Brain microvascular endothelial cell (primary cell): ENCODE results near the gene HS2ST1.
"Not testable (repeated sequence)": the region's sequence is repeated elsewhere in the genome, so short reads cannot be mapped to it uniquely, and the experiment has no call there.

Source experiments
- DNase-seq: peaks from one replicate; pipeline ENCODE4 v3.0.0-alpha.2; 2020
- H3K27ac ChIP-seq: fragments of 250-450 bp; sonication (Bioruptor Pico); 2 replicates; pipeline ENCODE4 v1.5.1; 2020; ENCODE audit warnings: mild to moderate bottlenecking, moderate library complexity
- H3K27me3 ChIP-seq: fragments of 250-450 bp; sonication (Bioruptor Pico); replicated peaks from 2 replicates; pipeline ENCODE4 v1.5.1; 2020; ENCODE audit warnings: mild to moderate bottlenecking
- H3K36me3 ChIP-seq: fragments of 250-450 bp; sonication (Bioruptor Pico); replicated peaks from 2 replicates; pipeline ENCODE4 v1.5.1; 2020; ENCODE audit warnings: mild to moderate bottlenecking
- H3K4me3 ChIP-seq: 2 replicates; pipeline ENCODE4 v1.5.1; 2011; ENCODE audit warnings: low read depth, mild to moderate bottlenecking, control low read depth, low read length, moderate library complexity
- CTCF ChIP-seq: IDR thresholded peaks from 2 replicates; pipeline ENCODE4 v1.5.1; 2011; ENCODE audit warnings: low read depth, mild to moderate bottlenecking, moderate library complexity, low read length, control low read depth, inconsistent platforms; ENCODE audit errors: missing control alignments
- in situ Hi-C: cut with HindIII; loops from 2 replicates; pipeline ENCODE4 v1.10.0; 2017; ENCODE audit warnings: low sequenced_read_pairs, low pct_ligation_motif_present

HS2ST1 gene

GRCh38 chr1:86872086-86872485, 42.3 kb upstream of the HS2ST1 start:
- in situ Hi-C loops = no loop called here
- TF ChIP-seq CTCF = no peak
- no peak overlapping the region for H3K4me3 ChIP-seq
- no peaks in the 10 kb centered on the region for H3K36me3 ChIP-seq
- no peak overlapping the region for H3K27ac ChIP-seq
- DNase-seq = peak; percentile 9
- H3K27me3 ChIP-seq = no peaks in the 10 kb centered on the region

- no peaks in the 10 kb centered on the region for H3K27me3 ChIP-seq
- H3K4me3 ChIP-seq = no peak overlapping the region
- no peaks in the 10 kb centered on the region for H3K36me3 ChIP-seq
- no peak for DNase-seq
- no peak for TF ChIP-seq CTCF
- in situ Hi-C loops = no loop called here
- H3K27ac ChIP-seq = no peak overlapping the region
Measured at GRCh38 chr1:86875722-86876121, 38.7 kb upstream of the HS2ST1 start.

- in situ Hi-C loops = no loop called here
- TF ChIP-seq CTCF = no peak
- Histone ChIP-seq H3K36me3 (no peaks in the 10 kb centered on the region), H3K27me3 (no peaks in the 10 kb centered on the region), H3K4me3 (no peak overlapping the region), H3K27ac (no peak overlapping the region)
- DNase-seq = no peak
Measured at GRCh38 chr1:86887479-86888162, 26.8 kb upstream of the HS2ST1 start.

GRCh38 chr1:86888327-86888726, 26.1 kb upstream of the HS2ST1 start:
- in situ Hi-C loops = no loop called here
- H3K36me3 ChIP-seq = no peaks in the 10 kb centered on the region
- TF ChIP-seq CTCF = no peak
- H3K27ac ChIP-seq = no peak overlapping the region
- no peaks in the 10 kb centered on the region for H3K27me3 ChIP-seq
- DNase-seq = no peak
- no peak overlapping the region for H3K4me3 ChIP-seq

- H3K36me3 ChIP-seq, H3K27ac ChIP-seq, DNase-seq, H3K27me3 ChIP-seq, in situ Hi-C loops, H3K4me3 ChIP-seq: not testable (repeated sequence)
Measured at GRCh38 chr1:86899401-86899800, 15.0 kb upstream of the HS2ST1 start.

- no peak overlapping the region for H3K4me3 ChIP-seq
- no peak for DNase-seq
- H3K27me3 ChIP-seq = no peaks in the 10 kb centered on the region
- H3K27ac ChIP-seq = no peak overlapping the region
- H3K36me3 ChIP-seq = peaks cover 6% of the 10 kb centered on the region
- no peak for TF ChIP-seq CTCF
- in situ Hi-C loops = no loop called here
Measured at GRCh38 chr1:86905875-86906274, 8.6 kb upstream of the HS2ST1 start.
